SH-SY5Y (cell line): ENCODE results near the gene FHAD1.

Experiments
- GATA2 ChIP-seq: IDR thresholded peaks from 2 replicates; pipeline ENCODE4 v1.6.1; 2011; ENCODE audit warnings: mild to moderate bottlenecking, low read depth, low read length
- GATA3 ChIP-seq: IDR thresholded peaks from 2 replicates; pipeline ENCODE4 v1.6.1; 2011; ENCODE audit warnings: low read depth, mild to moderate bottlenecking, low read length, moderate library complexity

- TF ChIP-seq GATA2 (no peak), GATA3 (no peak)
Measured at GRCh38 chr1:15254559-15254958, 7.5 kb downstream of the FHAD1 start.
